Measurements from ENCODE around the gene IPO7.

DNA sequence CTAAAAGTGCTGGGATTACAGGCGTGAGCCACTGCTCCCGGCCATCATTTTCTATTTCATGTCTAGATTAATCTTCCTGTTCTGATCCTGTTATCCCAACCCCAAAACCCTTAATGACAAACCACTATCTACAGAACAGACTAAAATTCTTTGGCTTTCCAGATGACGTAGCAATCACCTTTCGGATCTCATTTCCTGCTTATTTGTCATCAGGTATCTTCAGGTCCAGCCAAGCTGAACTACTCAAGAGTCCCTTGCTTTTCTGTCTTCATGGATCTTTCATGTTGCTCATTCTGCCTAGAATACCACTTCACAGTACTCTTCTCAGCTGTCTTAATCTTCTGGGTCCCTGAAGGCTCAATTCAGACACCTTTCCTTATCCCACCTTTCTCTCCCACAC is 27.4 kb upstream of the IPO7 start:
- no peak for TF ChIP-seq CTCF (IDR thresholded peaks at IDR 0.05)
- TF ChIP-seq PBX3 (IDR thresholded peaks at IDR 0.05) = no peak
- no peak for TF ChIP-seq RAD21 (IDR thresholded peaks at IDR 0.05; ENCODE audit: low read length)
- TF ChIP-seq EP300 (IDR thresholded peaks at IDR 0.05; ENCODE audit: borderline replicate concordance in 1 of 2, low read depth in 1 of 2, low read length in 1 of 2) = no peak
- TF ChIP-seq REST (IDR thresholded peaks at IDR 0.05; ENCODE audit: low read depth, low read length) = no peak
- no peak for TF ChIP-seq SIN3A (IDR thresholded peaks at IDR 0.05; ENCODE audit: borderline replicate concordance, low read depth, low read length)
- TF ChIP-seq GABPA (IDR thresholded peaks at IDR 0.05; ENCODE audit: low read depth) = no peak
- no peak for TF ChIP-seq USF2 (IDR thresholded peaks at IDR 0.05; ENCODE audit: borderline replicate concordance, low read depth, low read length)

All from SK-N-SH (cell line).